GM10248 (cell line): ENCODE results near the gene TLE1.

ENCODE experiments used
- CTCF ChIA-PET: fragments of 300-600 bp; sonication (Branson Sonifier 250); formaldehyde crosslinking; extraction: SDS; loops from one replicate; lab custom pipeline; 2021; ENCODE audit warnings: antibody characterized with exemption; lab: Yijun Ruan, JAX
- POLR2A ChIA-PET: fragments of 350-650 bp; sonication (Branson Sonifier 250); formaldehyde crosslinking; extraction: SDS; loops from one replicate; lab custom pipeline; 2020; ENCODE audit warnings: antibody characterized with exemption; lab: Yijun Ruan, JAX
- DNase-seq: peaks from one replicate; pipeline ENCODE4 v3.0.0; 2012; ENCODE audit errors: extremely low spot score
- CTCF ChIP-seq: IDR thresholded peaks from 2 replicates; pipeline ENCODE4 v1.5.1; 2012; ENCODE audit warnings: mild to moderate bottlenecking, low read depth; ENCODE audit errors: extremely low read depth, missing control alignments, control extremely low read depth

The TLE1 gene

GRCh38 chr9:81626511-81626910, 62.8 kb downstream of the TLE1 start:
- no peak for TF ChIP-seq CTCF
- POLR2A ChIA-PET: no interaction called here
- no peak for DNase-seq
- CTCF ChIA-PET: no interaction called here

DNA sequence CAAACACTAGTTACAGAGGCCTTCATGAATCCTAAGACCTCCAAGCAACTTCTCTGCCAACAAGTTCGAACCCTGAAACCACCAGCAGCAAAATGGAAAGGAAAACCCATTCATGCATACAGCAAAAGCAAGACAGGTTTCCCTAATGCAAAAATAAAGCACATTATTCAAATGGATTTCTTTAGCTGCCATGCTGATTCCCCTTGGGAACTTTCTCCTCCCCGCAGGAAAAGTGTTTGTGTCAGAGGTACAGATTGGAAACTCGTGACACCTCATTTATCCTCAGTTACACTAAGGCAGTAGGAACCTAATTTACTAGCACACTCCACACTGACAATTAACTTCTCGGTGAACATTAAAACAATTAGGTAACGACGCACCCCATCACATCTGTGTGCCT, 63.4 kb downstream of the TLE1 start:
- ChIA-PET POLR2A (no interaction called here), CTCF (no interaction called here)
- TF ChIP-seq CTCF: no peak
- DNase-seq: no peak

DNA sequence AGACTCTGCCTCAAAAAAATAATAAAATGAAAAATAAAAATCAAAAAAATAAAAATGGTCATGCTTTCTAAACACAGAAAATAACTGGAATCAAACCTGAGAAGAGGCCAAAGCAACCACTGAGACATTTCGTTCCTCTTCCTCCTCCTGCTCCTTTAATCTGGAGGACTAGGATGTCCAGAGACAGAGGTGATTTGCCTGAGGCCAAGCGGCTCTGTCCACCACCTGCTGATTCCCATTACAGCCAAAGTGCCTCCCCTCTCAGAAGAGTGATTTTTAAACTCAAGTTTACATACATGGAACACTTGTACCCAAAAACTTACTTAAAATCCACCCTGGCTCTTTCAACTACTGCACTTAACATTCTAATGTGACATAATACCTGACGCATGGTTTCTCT, 65.6 kb downstream of the TLE1 start:
- POLR2A ChIA-PET: no interaction called here
- no peak for TF ChIP-seq CTCF

GRCh38 chr9:81622471-81623255, 66.7 kb downstream of the TLE1 start:
- no peak for TF ChIP-seq CTCF
- ChIA-PET POLR2A (no interaction called here), CTCF (no interaction called here)
- DNase-seq: no peak

More for the DNA sequence above, 65.6 kb downstream of the TLE1 start:
- no peak for DNase-seq
- CTCF ChIA-PET: no interaction called here

- ChIA-PET CTCF (interaction anchor here (1.2 kb wide), 1 partner anchor 11 kb away, joined by 3 read pairs; no protein-coding TSS in a partner anchor), POLR2A (no interaction called here)
- DNase-seq: no peak
- no peak for TF ChIP-seq CTCF
Observed at GRCh38 chr9:81621785-81622259, 67.5 kb downstream of the TLE1 start.

DNA sequence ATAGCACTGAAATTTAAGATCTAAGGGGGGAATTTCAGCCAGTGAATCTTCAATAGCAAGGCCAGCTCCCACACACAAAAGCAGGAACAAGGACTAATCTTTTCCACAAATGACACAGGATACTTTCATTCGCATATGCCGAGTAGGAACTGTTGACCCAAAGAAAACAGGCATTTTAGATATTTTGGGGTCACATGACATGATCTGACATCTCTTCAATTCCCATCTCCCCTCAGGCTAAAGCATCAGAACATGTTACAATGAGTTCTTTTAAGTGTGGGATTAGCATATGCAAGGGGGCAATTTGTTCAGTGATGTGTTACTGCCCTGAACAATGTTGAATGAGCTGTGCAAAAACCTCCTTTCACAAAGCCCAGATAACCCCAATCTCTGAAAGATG, 68.2 kb downstream of the TLE1 start:
- DNase-seq: no peak
- ChIA-PET CTCF (interaction anchor here (1.2 kb wide), 1 partner anchor 11 kb away, joined by 3 read pairs; no protein-coding TSS in a partner anchor), POLR2A (no interaction called here)
- TF ChIP-seq CTCF: no peak
